Measurements from ENCODE around the gene KRT5. TPM values are rescaled to one million over a fixed set of nuclear protein-coding genes. Genes with fewer than 3 reads are reported as not detected.

KRT5 gene
- total RNA-seq, 1 experiment from 2014 or later: 89.7 TPM

GRCh38 chr12:52546126-52546525, 25.9 kb upstream of the KRT5 start:
- Histone ChIP-seq H3K4me1 (replicated peaks; ENCODE audit: insufficient read depth) (peaks cover 2% of the 10 kb centered on the region), H3K79me2 (ENCODE audit: low read depth) (no peaks in the 10 kb centered on the region), H3K36me3 (ENCODE audit: low read depth) (no peaks in the 10 kb centered on the region), H4K20me1 (ENCODE audit: insufficient read depth) (no peaks in the 10 kb centered on the region), H3K27ac (no peak overlapping the region), H3F3A (ENCODE audit: insufficient read depth, low read depth) (no peaks in the 10 kb centered on the region), H3K9me2 (ENCODE audit: insufficient read depth) (no peaks in the 10 kb centered on the region), H3K4me2 (no peak overlapping the region), H3K27me3 (ENCODE audit: insufficient read depth, low read depth) (no peaks in the 10 kb centered on the region), H3K9me3 (ENCODE audit: insufficient read depth, low read depth) (no peaks in the 10 kb centered on the region), H3K4me3 (no peak overlapping the region), H2AFZ (no peak overlapping the region)
- ChIA-PET POLR2A (ENCODE audit: unreplicated experiment) (no interaction called here), CTCF (interaction anchor here (0.6 kb wide), 1 partner anchor 8 kb away, joined by 3 read pairs; no protein-coding TSS in a partner anchor)
- TF ChIP-seq EZH2 (IDR thresholded peaks at IDR 0.05; ENCODE audit: low read depth): no peak
- TF ChIP-seq CTCF (conservative IDR thresholded peaks at IDR 0.05): no peak
- DNase-seq: no peak
- no TSS peak for BruUV-seq (replicated peaks)
- intact Hi-C loops (cut with micrococcal nuclease; ENCODE audit: unreplicated experiment): no loop called here

GRCh38 chr12:52543985-52544883, 24.0 kb upstream of the KRT5 start:
- Histone ChIP-seq H3K4me3 (no peak overlapping the region), H3F3A (ENCODE audit: insufficient read depth, low read depth) (peaks cover 6% of the 10 kb centered on the region; the same call in 1 of the 2 replicates), H2AFZ (no peak overlapping the region), H4K20me1 (ENCODE audit: insufficient read depth) (no peaks in the 10 kb centered on the region), H3K27ac (no peak overlapping the region), H3K4me2 (no peak overlapping the region), H3K36me3 (ENCODE audit: low read depth) (no peaks in the 10 kb centered on the region), H3K27me3 (ENCODE audit: insufficient read depth, low read depth) (no peaks in the 10 kb centered on the region), H3K4me1 (replicated peaks; ENCODE audit: insufficient read depth) (peaks cover 10% of the 10 kb centered on the region), H3K79me2 (ENCODE audit: low read depth) (no peaks in the 10 kb centered on the region), H3K9me2 (ENCODE audit: insufficient read depth) (no peaks in the 10 kb centered on the region), H3K9me3 (ENCODE audit: insufficient read depth, low read depth) (no peaks in the 10 kb centered on the region)
- POLR2A ChIA-PET (ENCODE audit: unreplicated experiment): interaction anchor here (0.6 to 0.7 kb wide), 2 partner anchors 19 to 21 kb away, joined by 4 to 5 read pairs; no protein-coding TSS in a partner anchor
- BruUV-seq (replicated peaks): no TSS peak
- TF ChIP-seq CTCF (conservative IDR thresholded peaks at IDR 0.05): no peak
- no peak for TF ChIP-seq EZH2 (IDR thresholded peaks at IDR 0.05; ENCODE audit: low read depth)
- intact Hi-C loops (cut with micrococcal nuclease; ENCODE audit: unreplicated experiment): no loop called here
- CTCF ChIA-PET: interaction anchor here (0.6 kb wide), 1 partner anchor 65 kb away, joined by 3 read pairs; no protein-coding TSS in a partner anchor
- no peak for DNase-seq

GRCh38 chr12:52542785-52543318, 22.7 kb upstream of the KRT5 start:
- DNase-seq: no peak
- ChIA-PET POLR2A (ENCODE audit: unreplicated experiment) (no interaction called here), CTCF (no interaction called here)
- peaks cover 22% of the 10 kb centered on the region for H3K4me1 ChIP-seq (replicated peaks; ENCODE audit: insufficient read depth)
- H2AFZ ChIP-seq: no peak overlapping the region
- no peaks in the 10 kb centered on the region for H3K9me2 ChIP-seq (ENCODE audit: insufficient read depth)
- H3K9me3 ChIP-seq (ENCODE audit: insufficient read depth, low read depth): no peaks in the 10 kb centered on the region
- intact Hi-C loops (cut with micrococcal nuclease; ENCODE audit: unreplicated experiment): no loop called here
- no peaks in the 10 kb centered on the region for H3K27me3 ChIP-seq (ENCODE audit: insufficient read depth, low read depth)
- H3K4me2 ChIP-seq: no peak overlapping the region
- H4K20me1 ChIP-seq (ENCODE audit: insufficient read depth): no peaks in the 10 kb centered on the region
- no peak overlapping the region for H3K27ac ChIP-seq
- peaks cover 7% of the 10 kb centered on the region; the same call in 1 of the 2 replicates for H3F3A ChIP-seq (ENCODE audit: insufficient read depth, low read depth)
- no TSS peak for BruUV-seq (replicated peaks)
- no peaks in the 10 kb centered on the region for H3K79me2 ChIP-seq (ENCODE audit: low read depth)
- no peak overlapping the region for H3K4me3 ChIP-seq
- TF ChIP-seq EZH2 (IDR thresholded peaks at IDR 0.05; ENCODE audit: low read depth) (no peak), CTCF (conservative IDR thresholded peaks at IDR 0.05) (no peak)
- H3K36me3 ChIP-seq (ENCODE audit: low read depth): no peaks in the 10 kb centered on the region

Measured in PC-9 (cell line).